ENCODE results near the gene HHIPL1.

Gene HHIPL1

GRCh38 chr14:99677231-99678140 lies 32.6 kb downstream of the HHIPL1 start:
- no peak overlapping the region for H3K4me2 ChIP-seq (ENCODE audit: low read depth, low read length, poor library complexity, severe bottlenecking)
- no peak overlapping the region for H2AFZ ChIP-seq (ENCODE audit: low read depth, low read length, severe bottlenecking)
- H3K9me3 ChIP-seq (ENCODE audit: insufficient read depth, low read length), result peaks cover 6% of the 10 kb centered on the region; the same call in 1 of the 2 replicates
- no peaks in the 10 kb centered on the region for H3F3A ChIP-seq (ENCODE audit: insufficient read depth)
- no peak for TF ChIP-seq EZH2phosphoT487 (conservative IDR thresholded peaks at IDR 0.05; ENCODE audit: low read length)
- H3K9me2 ChIP-seq (replicated peaks; ENCODE audit: insufficient read depth, low read length), result no peaks in the 10 kb centered on the region
- no peak overlapping the region for H3K9ac ChIP-seq (ENCODE audit: low read length)
- no peak overlapping the region for H3K27ac ChIP-seq (ENCODE audit: low read depth, low read length)
- no peaks in the 10 kb centered on the region for H3K36me3 ChIP-seq (ENCODE audit: low read length)
- H3K4me3 ChIP-seq (ENCODE audit: insufficient read depth, low read length, poor library complexity, severe bottlenecking), result no peak overlapping the region
- H3K79me2 ChIP-seq (ENCODE audit: insufficient read depth, low read length), result no peaks in the 10 kb centered on the region
- H4K20me1 ChIP-seq (ENCODE audit: low read depth, low read length), result no peaks in the 10 kb centered on the region
- H3K27me3 ChIP-seq (ENCODE audit: low read length), result no peaks in the 10 kb centered on the region

- Histone ChIP-seq H3K36me3 (ENCODE audit: low read length) (no peaks in the 10 kb centered on the region), H4K20me1 (ENCODE audit: low read depth, low read length) (no peaks in the 10 kb centered on the region), H3K9me2 (replicated peaks; ENCODE audit: insufficient read depth, low read length) (no peaks in the 10 kb centered on the region), H3K27ac (ENCODE audit: low read depth, low read length) (no peak overlapping the region), H2AFZ (ENCODE audit: low read depth, low read length, severe bottlenecking) (no peak overlapping the region), H3F3A (ENCODE audit: insufficient read depth) (no peaks in the 10 kb centered on the region), H3K4me3 (ENCODE audit: insufficient read depth, low read length, poor library complexity, severe bottlenecking) (no peak overlapping the region), H3K9me3 (ENCODE audit: insufficient read depth, low read length) (peaks cover 6% of the 10 kb centered on the region; the same call in 1 of the 2 replicates), H3K79me2 (ENCODE audit: insufficient read depth, low read length) (no peaks in the 10 kb centered on the region), H3K4me2 (ENCODE audit: low read depth, low read length, poor library complexity, severe bottlenecking) (no peak overlapping the region), H3K27me3 (ENCODE audit: low read length) (no peaks in the 10 kb centered on the region), H3K9ac (ENCODE audit: low read length) (no peak overlapping the region)
- TF ChIP-seq CTCF (IDR thresholded peaks at IDR 0.05; ENCODE audit: insufficient read depth, low read length, poor library complexity, severe bottlenecking) (no peak), EZH2phosphoT487 (conservative IDR thresholded peaks at IDR 0.05; ENCODE audit: low read length) (no peak)
These were observed 33.3 kb downstream of the HHIPL1 start for GRCh38 chr14:99678198-99678597.

- H3K4me3 ChIP-seq (ENCODE audit: insufficient read depth, low read length, poor library complexity, severe bottlenecking), result no peak overlapping the region
These were observed 34.2 kb downstream of the HHIPL1 start for GRCh38 chr14:99679111-99679510.

More at GRCh38 chr14:99679111-99679510, 34.2 kb downstream of the HHIPL1 start:
- Histone ChIP-seq H2AFZ (ENCODE audit: low read depth, low read length, severe bottlenecking) (no peak overlapping the region), H3F3A (ENCODE audit: insufficient read depth) (no peaks in the 10 kb centered on the region), H3K27me3 (ENCODE audit: low read length) (no peaks in the 10 kb centered on the region), H3K9me2 (replicated peaks; ENCODE audit: insufficient read depth, low read length) (no peaks in the 10 kb centered on the region), H3K9me3 (ENCODE audit: insufficient read depth, low read length) (peaks cover 6% of the 10 kb centered on the region; the same call in 1 of the 2 replicates), H3K27ac (ENCODE audit: low read depth, low read length) (no peak overlapping the region), H4K20me1 (ENCODE audit: low read depth, low read length) (no peaks in the 10 kb centered on the region), H3K36me3 (ENCODE audit: low read length) (no peaks in the 10 kb centered on the region), H3K9ac (ENCODE audit: low read length) (no peak overlapping the region), H3K4me2 (ENCODE audit: low read depth, low read length, poor library complexity, severe bottlenecking) (no peak overlapping the region), H3K79me2 (ENCODE audit: insufficient read depth, low read length) (no peaks in the 10 kb centered on the region)
- TF ChIP-seq EZH2phosphoT487 (conservative IDR thresholded peaks at IDR 0.05; ENCODE audit: low read length), result no peak
- no peak for TF ChIP-seq CTCF (IDR thresholded peaks at IDR 0.05; ENCODE audit: insufficient read depth, low read length, poor library complexity, severe bottlenecking)
